Glomerular visceral epithelial cell (primary cell): ENCODE results near the gene KCNK1.

Source experiments
- DNase-seq: peaks from one replicate; pipeline ENCODE4 v3.0.0-alpha.2; 2016; ENCODE audit errors: extremely low spot score

KCNK1 gene

DNA sequence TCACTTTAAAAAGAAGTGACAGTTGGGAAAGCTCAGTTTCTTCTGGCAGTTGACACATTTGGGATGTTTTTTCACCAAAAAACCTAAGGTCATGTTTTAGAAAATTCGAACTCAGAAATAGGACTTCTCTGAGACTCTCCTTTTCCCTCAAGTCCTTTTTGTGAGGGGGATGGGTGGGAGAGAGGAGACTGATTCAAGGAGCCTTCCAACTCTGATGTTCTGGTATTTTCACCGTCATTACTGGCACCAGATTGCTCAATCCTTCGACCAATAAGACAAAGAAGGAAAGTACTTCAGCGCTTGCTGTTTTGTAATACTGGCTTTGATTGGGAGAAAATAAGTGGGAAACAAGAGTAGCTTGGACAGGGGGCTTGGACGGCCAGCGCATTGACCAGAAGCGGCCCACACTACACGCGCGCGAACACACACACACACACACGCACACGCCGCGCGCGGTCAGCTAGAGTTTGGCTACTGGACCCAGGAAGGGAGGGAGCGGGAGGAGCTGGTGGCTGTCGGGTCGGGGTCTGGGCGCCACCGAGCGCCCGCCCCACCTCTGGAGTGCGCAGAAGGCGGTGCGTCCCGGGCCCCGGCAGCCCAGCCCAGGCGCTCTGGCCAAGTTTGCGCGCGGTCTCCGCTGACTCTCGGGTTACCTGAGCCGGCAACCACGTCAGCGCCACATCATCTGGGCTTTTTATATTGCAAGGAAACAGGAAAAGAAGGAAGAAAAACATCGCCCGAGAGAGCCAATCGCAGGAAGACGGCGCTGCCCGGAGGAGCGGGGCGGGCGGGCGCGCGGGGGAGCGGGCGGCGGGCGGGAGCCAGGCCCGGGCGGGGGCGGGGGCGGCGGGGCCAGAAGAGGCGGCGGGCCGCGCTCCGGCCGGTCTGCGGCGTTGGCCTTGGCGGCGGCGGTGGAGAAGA lies at the start of gene KCNK1:
Gene KCNK1, plus strand, starts transcription at position 855 of the 921 bp plus-strand sequence. Its CDS starts 66 bp downstream, at position 921.
- peak; percentile 55 for DNase-seq

DNA sequence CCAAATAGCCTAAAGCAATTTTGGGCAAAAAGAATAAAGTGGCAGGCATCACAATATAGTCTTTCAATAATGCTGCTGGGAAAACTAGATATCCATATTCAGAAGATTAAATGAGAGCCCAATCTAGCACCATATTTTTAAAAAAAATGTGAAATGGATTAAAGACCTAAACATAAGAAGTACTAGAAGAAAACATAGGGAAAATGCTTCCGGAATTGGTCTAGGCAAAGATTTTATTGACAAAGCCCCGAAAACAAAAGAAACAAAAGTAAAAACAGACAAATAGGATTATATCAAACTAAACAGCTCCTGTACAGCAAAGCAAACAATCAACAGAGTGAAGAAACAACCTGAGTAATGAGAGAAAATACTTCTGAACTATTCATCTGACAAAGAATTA lies 48.6 kb upstream of the KCNK1 start:
- DNase-seq, result no peak

DNA sequence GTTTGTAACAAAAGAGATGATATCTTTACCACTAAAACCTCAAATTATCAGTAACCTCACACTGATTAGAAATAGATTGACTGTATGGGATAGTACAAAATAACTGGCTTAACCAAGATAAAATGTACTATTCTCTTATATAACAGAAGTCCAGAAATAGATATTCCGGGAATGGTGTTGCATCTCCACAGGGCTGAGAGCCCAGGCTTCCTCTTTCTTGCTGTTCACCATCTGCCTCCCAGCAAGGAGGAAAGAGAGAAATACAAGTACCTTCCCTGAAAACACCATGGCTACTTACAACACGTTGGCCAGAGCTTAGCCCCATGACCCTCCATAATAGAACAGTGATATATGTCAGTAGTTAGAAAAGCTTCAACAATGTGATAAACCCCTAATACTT lies 47.0 kb upstream of the KCNK1 start:
- DNase-seq, result no peak

DNA sequence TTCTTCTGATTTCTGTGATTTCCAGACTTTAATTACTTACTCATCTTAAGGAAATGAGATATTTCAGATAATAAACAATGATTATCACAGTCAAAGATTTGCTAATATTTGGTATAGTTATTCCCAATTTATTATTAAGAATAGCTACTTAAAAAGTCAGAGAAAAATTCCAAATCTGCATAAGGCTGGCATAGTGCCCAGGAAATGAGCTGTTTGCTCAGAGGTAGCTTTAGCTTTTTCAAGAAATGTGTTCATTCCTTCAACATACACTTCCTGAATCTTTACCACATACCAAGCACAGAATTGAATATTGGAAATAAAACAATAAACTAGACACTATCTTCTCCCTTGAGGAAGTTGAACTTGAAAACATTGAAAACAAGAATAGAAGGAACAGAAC lies 44.3 kb upstream of the KCNK1 start:
- DNase-seq, result no peak

DNA sequence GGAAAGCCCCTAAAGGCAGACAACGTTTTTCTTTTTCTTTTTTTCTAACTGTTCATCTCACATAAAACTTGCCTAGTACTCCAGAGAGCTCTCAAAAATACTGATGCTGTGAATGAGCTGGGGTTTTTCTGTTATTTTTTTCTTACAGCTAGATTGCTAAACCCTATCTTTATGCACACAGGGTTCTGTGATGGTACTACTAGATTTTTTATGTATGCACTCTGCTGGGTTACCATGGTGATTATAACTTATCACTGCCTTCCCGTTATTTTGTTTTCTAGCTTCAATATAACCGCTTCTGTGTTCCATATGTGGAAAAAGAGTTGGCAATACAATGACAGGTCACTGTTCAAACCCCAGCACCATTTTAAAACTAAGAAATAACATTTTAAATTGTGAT lies 43.7 kb upstream of the KCNK1 start:
- no peak for DNase-seq

DNA sequence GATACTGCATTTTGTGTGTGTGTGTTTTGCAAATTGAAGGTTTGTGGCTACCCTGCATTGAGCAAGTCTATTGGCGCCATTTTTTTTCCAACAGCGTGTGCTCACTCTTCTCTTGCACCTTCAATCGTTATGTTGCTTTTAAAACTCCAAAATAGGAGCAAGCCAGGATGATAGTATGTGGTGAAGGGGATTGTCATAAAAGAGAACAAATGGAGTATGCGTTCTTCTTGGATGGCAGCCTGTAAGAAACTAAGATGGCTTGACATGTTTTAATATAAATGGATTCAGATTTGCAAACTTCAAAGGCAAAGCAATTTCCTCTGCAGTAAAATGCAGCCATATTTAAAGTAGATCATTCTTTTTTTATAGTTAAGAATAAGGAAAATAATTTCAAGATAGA lies 43.2 kb upstream of the KCNK1 start:
- no peak for DNase-seq

DNA sequence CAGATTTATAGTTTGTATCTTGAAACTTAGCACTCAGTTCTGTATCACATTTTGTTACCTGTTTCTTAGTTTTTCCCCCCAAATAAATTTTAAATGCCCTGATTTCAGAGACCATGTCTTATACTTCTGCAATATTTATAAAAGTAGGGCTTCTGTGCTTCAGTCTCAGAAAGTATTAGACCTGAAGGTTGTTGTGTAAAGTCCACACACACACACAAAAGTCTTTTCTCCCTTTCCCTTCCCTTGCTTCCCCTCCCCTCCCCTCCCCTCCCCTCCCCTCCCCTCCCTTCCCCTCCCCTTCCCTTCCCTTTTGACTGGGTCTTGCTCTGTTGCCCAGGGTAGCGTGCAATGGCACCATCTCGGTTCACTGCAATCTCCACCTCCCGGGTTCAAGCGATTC lies 41.0 kb upstream of the KCNK1 start:
- no peak for DNase-seq

DNA sequence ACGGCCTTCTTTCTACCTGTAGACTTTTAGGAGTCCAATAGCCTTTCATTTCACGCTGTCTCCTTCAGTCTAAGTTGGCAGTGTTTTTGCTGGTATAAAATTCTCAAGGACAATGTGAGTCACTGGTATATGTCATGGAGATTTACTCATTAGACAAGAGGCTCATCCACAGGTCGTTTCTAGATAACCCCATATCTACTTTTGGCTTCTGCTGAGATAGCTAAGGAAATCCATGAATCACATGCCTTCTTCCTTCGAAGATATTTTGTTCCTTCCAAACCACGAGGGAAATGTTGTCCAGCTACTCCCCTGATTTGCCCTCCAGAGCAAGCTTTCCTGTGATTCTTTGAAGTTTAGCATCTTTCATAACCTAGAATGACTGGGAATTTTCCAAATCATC lies 38.5 kb upstream of the KCNK1 start:
- no peak for DNase-seq

DNA sequence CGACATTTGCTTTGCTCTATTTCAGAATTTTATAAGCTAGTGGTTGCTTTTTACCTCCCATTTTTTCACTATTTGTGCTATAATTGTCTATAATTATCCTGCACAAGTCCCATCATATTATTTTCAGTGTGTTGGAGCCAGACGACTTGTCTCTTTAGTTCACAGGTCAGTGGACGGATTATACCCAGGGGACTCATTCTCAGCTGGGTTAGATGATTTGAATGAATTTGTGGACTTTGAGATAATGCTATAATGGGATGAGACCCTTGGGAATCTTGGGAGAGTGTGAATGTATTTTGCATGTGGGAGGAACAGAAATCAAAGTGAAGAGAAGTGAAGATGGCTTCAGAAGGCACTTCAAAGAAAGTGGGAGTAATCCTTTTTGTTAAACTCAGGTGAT lies 31.5 kb upstream of the KCNK1 start:
- no peak for DNase-seq

DNA sequence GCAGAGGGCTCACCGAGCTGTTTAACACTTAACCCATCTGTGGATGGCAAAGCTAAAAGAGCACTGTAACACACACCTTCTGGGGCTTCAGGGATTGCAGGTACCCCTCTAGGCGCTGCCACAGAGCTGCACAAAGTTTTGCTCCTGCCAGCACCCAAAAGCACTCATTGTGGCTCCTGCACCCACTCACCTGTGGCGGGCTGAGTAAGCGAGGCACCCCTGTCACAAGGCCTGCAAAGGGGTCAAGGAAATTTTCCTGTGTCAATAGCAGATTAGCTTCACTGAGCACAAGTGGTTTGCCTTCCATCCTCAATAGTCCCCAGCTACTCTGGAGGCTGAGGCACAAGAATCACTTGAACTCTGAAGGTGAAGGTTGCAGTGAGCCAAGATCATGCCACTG lies 29.5 kb upstream of the KCNK1 start:
- no peak for DNase-seq

DNA sequence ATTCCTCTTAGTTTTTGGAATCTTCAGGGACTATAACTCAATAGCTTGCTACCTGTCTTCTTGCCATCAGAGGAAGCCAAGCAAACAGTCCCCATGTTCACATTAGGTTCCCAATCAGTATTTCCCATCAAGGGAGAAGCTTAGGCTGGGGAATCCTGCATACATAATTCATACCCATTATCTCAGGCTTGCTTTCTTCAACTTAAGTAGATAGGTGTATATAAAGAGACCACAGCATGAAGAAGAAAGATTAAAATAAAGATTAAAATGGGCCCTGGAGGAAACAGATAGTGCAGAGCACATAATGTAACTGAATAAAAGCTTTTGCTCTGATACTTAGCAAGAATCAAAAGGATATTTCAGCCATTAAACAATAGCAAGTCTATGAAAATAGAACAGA lies 29.0 kb upstream of the KCNK1 start:
- DNase-seq, result no peak

DNA sequence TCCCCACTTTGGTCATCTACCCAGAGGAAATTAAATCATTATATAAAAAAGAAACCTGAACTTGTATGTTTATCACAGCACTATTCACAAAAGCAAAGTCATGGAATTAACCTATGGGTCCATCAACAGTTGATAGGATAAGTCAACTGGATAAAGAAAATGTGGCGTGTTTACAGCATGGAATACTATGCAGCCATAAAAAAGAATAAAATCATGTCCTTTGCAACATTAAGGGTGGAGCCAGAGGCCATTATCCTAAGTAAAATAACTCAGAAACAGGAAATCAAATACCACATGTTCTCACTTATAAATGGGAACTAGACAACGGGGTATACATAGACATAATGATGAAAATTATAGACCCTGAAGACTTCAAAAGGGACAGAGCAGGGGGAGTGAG lies 27.6 kb upstream of the KCNK1 start:
- no peak for DNase-seq

DNA sequence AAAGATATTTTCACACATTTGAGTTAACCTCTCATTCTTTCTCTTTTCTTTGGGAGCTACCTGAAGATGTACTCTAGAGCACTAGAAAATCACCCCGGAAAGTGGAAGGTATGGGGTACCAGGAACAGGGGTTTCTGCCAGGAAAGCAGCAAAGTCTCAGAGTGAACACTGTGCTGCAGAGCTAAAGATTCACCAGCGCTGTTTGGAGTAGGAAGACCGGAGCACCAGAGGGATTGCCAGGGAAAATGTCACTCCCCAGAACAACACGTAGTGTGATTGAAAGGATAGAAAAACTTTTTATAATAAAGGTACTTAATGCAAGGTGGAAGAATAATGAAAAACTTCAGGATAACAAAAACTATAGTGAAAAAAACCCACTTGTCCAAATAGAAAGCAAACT lies 26.7 kb upstream of the KCNK1 start:
- DNase-seq, result no peak

DNA sequence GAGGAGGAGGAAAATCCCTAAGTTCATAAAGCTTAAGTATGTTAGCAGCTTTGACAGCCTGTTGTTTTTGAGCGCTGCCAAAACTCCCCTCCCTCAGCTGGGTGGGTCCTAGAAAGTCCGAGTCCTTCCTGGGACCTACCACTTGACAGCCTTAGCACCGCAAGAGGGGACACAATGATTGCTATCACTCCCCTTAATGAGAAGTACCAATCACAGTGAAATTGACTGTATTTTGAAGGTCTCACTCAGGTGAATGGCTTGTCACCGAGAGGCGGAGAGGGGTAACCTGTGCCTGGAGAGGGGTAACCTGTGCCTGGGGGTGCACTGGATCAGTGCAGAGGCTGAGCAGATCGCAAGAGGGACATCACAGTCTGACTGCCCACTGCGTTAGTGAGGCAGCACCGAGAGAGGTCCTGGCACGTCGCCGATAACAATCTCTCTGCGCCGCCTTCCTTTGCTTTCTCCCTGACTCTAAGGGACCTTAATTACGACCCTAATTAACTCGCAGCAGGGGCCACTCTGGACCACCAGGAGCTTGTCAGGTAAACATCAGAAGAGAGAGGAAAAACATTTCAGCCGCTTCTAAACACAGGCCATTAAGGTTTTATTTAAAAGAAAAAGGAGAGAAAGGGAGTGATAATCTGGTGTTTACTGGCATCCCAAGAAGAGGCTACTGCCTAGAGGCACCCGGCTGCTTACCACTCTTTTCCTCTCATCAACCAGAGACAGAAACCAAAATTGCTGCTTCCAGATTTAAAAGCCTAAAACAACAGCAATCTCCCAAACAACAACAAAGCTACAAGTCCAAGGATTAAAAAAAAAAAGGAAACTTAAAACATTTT lies 25.7 kb upstream of the KCNK1 start:
- DNase-seq, result no peak

DNA sequence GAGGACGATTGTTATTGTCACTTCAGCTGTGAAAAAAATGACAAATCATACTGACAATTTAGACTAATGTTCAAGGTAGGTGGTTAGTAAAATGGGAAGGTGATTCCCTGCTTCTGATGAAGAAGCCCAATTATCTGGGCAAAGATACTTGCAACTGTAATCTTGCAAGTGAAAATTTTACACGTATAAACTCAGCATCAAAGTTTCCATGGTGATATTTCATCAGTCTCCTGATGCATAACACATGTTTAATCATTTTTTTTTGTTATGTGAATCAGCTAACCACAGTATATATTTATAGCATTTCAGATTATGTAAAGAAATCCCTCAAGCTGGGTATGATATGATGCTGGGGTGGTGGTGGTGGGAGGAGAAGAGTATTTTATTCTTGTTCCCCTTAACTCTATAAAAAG lies 16.4 kb upstream of the KCNK1 start:
- no peak for DNase-seq

DNA sequence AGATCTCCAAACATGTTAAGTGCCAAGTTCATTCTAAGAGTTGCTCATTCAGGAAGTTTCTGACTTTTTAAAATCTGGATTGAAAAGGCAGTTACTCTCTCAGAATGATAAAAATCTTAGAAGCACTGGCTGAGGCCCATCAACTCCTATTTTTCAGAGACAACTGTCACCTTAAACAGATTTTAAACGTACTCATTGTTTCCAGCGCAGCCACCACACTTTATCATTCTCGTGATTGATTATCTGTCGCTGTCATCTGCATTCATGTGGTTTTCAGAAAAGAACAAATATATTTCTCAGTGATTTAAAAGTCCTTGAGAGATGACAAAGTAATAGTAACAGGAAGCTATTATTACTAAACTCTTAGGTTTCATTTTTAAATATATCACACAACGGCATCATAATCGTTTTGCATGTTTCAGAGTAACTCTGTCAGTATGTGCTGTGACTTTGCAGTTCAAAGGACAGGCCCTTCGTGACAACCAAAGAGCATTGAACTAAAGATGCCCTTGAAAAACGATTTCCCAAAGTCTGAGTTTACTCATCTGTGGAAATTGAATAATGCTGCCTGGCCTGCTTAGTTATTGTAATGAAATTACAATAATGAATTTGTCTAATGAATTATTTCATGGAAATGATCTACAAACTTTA lies 14.9 kb upstream of the KCNK1 start:
- no peak for DNase-seq

DNA sequence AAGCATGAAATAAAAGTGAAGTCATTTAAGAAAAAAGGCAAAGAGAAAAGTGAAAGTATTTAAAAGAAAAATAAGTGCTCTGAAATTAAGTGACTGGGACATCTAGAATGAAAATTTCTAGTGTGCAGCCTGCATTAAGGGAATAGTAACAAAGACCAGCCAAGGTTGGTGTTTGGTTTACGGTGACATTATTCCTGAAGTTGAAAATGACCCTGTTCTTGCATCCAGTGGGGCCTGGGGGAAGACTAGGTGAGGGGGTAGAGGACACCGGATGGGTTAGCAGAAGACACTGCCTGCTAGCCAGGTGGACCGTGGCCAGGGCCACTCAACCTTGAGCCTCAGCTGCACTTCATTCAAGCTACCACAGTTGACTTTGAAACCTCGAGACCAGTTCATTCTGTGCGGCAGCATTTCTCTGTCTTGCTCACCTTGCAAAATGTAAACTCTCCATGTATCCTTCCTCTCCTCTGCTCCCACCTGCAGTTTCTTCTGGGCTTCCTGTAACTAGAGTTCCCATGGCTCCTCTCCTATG lies 14.3 kb upstream of the KCNK1 start:
- DNase-seq, result no peak

DNA sequence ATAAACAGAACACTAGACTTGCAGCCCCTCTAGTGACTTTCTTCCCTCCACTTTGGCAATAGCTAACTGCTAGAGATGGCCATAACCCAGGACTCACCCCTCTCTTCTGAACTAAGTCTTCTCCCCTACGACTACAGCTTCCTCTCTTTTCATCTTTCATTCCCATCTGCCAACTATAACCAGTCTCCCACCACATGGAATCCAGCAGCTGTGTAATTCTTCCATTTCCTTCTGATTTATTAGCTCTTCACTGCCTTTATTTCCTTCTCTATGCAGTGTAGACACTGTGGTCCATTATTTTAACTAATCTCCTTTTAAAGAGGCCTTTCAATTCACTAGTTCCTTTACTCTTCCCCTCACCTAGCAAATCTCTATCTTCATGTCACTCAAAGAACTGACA lies 13.4 kb upstream of the KCNK1 start:
- no peak for DNase-seq

DNA sequence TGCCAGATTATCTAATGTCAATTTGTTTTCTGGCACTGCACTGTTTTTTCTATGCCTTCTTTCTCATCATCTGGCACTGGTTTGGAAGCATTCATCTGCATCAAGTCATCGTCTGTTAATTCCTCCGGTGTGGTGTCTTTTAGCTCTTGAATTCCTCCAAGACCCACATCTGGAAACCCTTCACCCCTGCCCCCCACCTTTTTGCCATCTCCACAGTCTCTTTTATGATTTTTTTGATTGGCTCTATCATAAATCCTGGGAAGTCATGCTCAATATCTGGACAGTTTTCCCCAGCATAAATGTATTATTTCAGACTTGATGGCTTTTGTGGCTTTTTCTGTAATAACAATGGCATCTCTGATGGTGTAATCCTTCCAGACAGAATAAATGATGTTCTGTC lies 10.4 kb upstream of the KCNK1 start:
- no peak for DNase-seq

DNA sequence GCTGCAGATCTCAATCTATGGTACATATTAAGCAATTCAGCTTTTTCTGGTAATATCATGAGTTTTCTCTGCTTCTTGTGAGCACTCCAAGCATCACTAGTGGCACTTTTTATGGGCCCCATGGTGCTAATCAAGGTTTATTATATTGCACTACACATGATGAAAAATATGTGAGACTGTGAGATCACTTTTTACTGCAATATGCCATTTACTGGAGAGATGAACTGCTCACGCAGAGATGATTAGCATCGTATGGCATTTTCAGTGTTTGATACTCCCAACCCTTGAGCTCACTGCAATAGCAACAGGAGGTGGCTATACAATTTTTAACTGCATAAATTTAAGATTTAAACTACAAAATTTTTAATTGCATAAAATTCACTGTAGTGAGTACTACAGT lies 8.7 kb upstream of the KCNK1 start:
- no peak for DNase-seq

DNA sequence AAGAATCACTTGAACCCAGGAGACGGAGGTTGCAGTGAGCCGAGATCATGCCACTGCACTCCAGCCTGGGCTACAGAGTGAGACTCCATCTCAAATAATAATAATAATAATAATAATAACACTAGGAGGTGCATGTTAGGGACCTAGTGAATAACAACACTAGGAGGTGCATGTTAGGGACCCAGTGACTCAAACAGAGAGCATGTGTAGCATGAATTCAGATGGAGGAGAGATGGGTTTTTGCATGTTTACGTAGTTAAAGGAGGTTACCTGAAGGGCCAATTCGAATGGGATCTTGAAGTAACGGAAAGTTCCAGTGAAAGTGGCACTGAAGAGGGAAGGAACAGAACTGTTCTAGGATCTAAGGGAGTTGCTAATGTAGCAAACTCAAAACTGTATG lies 7.1 kb upstream of the KCNK1 start:
- DNase-seq, result no peak
